NT2/D1 (cell line): Measurements from ENCODE around the gene DNAJB6.

ENCODE experiments used
- SUZ12 ChIP-seq: IDR thresholded peaks from 2 replicates; pipeline ENCODE4 v1.6.1; 2011; ENCODE audit not compliant: insufficient read length, insufficient read depth; ENCODE audit errors: extremely low read depth
- YY1 ChIP-seq: IDR thresholded peaks from 2 replicates; pipeline ENCODE4 v1.6.1; 2011; ENCODE audit not compliant: insufficient read length, insufficient read depth
- ZNF274 ChIP-seq: IDR thresholded peaks from 2 replicates; pipeline ENCODE4 v1.6.1; 2011; ENCODE audit warnings: mild to moderate bottlenecking, low read depth, low read length

- TF ChIP-seq SUZ12 = no peak
- TF ChIP-seq YY1 = no peak
- TF ChIP-seq ZNF274 = no peak
Observed at GRCh38 chr7:157309988-157310668, 26.7 kb upstream of the DNAJB6 start.
